WTC11 (cell line): ENCODE data around the gene KIAA2012. TPM values are rescaled to one million over a fixed set of nuclear protein-coding genes. Genes with fewer than 3 reads are reported as not detected.

ENCODE experiments used
- ATAC-seq: fragments of 200-7000 bp; cut with Tn5 transposase; 2 replicates; pipeline ENCODE4 v1.10.0; 2021; ENCODE audit warnings: mild to moderate bottlenecking, moderate library complexity
- CTCF ChIA-PET: fragments of 300-600 bp; sonication (Branson Sonifier 250); formaldehyde crosslinking; loops from one replicate; lab custom pipeline; 2021; ENCODE audit warnings: antibody characterized with exemption; lab: Charles Lee
- POLR2A ChIA-PET: fragments of 350-600 bp; sonication (Branson Sonifier 250); formaldehyde crosslinking; loops from one replicate; lab custom pipeline; 2021; ENCODE audit warnings: antibody characterized with exemption; lab: Charles Lee
- DNase-seq: peaks from one replicate; pipeline ENCODE4 v3.0.0; 2021; ENCODE audit warnings: low spot score
- H3K27ac Mint-ChIP-seq: 2 replicates; pipeline ENCODE4 v1.8.0; 2021; ENCODE audit warnings: mixed read lengths
- H3K27me3 Mint-ChIP-seq: 2 replicates; pipeline ENCODE4 v1.8.0; 2021; ENCODE audit warnings: low read depth, mild to moderate bottlenecking, moderate library complexity, mixed read lengths
- H3K36me3 Mint-ChIP-seq: 2 replicates; pipeline ENCODE4 v1.8.0; 2021; ENCODE audit warnings: mixed read lengths
- H3K4me1 Mint-ChIP-seq: 2 replicates; pipeline ENCODE4 v1.8.0; 2022; ENCODE audit warnings: mixed read lengths
- H3K4me3 Mint-ChIP-seq: 2 replicates; pipeline ENCODE4 v1.8.0; 2021; ENCODE audit warnings: mild to moderate bottlenecking, moderate library complexity, mixed read lengths
- H3K9me3 Mint-ChIP-seq: 2 replicates; pipeline ENCODE4 v1.8.0; 2021; ENCODE audit warnings: mixed read lengths
- AFF4 ChIP-seq: sonication (generic); formaldehyde crosslinking; IDR thresholded peaks from 2 replicates; pipeline ENCODE4 v1.8.1; 2023; ENCODE audit warnings: mild to moderate bottlenecking, missing genetic modification reagents, borderline replicate concordance
- CBFB ChIP-seq: sonication (generic); formaldehyde crosslinking; IDR thresholded peaks from 2 replicates; pipeline ENCODE4 v1.8.1; 2022; ENCODE audit warnings: mild to moderate bottlenecking, low read depth, missing genetic modification reagents
- CREB1 ChIP-seq: sonication (generic); formaldehyde crosslinking; IDR thresholded peaks from 2 replicates; pipeline ENCODE4 v1.8.0; 2023; ENCODE audit warnings: mild to moderate bottlenecking, missing genetic modification reagents
- CTCF ChIP-seq: fragments of 200-600 bp; IDR thresholded peaks from 2 replicates; pipeline ENCODE4 v1.8.0; 2022; ENCODE audit warnings: antibody characterized with exemption
- JAZF1 ChIP-seq: fragments of 250-450 bp; sonication (Bioruptor Pico); IDR thresholded peaks from 2 replicates; pipeline ENCODE4 v1.9.0; 2021; ENCODE audit warnings: moderate library complexity, mild to moderate bottlenecking, inconsistent platforms
- NFATC4 ChIP-seq: fragments of 250-450 bp; sonication (Bioruptor Pico); IDR thresholded peaks from 2 replicates; pipeline ENCODE4 v1.9.0; 2021; ENCODE audit warnings: mild to moderate bottlenecking
- ZNF416 ChIP-seq: fragments of 250-450 bp; sonication (Bioruptor Pico); IDR thresholded peaks from 2 replicates; pipeline ENCODE4 v1.9.0; 2021; ENCODE audit warnings: mild to moderate bottlenecking, inconsistent platforms
- ZNF423 ChIP-seq: fragments of 250-450 bp; sonication (Bioruptor Pico); IDR thresholded peaks from 2 replicates; pipeline ENCODE4 v2.1.2; 2022; ENCODE audit warnings: mild to moderate bottlenecking, moderate library complexity
- ZNF671 ChIP-seq: fragments of 250-450 bp; sonication (Bioruptor Pico); IDR thresholded peaks from 2 replicates; pipeline ENCODE4 v1.8.0; 2021; ENCODE audit warnings: mild to moderate bottlenecking
- total RNA-seq: library from RNA; stranded (reverse); gene quantifications from 3 replicates; pipeline ENCODE4 v1.2.3, GENCODE V29; 2021
- TF ChIP-seq, protein P1 (sequence below): sonication (generic); formaldehyde crosslinking; IDR thresholded peaks from 2 replicates; pipeline ENCODE4 v1.8.0; 2022; ENCODE audit warnings: mild to moderate bottlenecking, missing genetic modification reagents
- TF ChIP-seq, protein P2 (sequence below): fragments of 250-450 bp; sonication (Bioruptor Pico); IDR thresholded peaks from 2 replicates; pipeline ENCODE4 v1.9.0; 2021; ENCODE audit warnings: mild to moderate bottlenecking
- TF ChIP-seq, protein P3 (sequence below): sonication (generic); formaldehyde crosslinking; conservative IDR thresholded peaks from 2 replicates; pipeline ENCODE4 v1.8.1; 2023; ENCODE audit warnings: mild to moderate bottlenecking, low read depth, missing genetic modification reagents, moderate library complexity

Gene KIAA2012
- total RNA-seq, 1 experiment from 2014 or later = not detected

GRCh38 chr2:202161151-202161835 lies 88.2 kb downstream of the KIAA2012 start:
- ATAC-seq = no peak
- Mint-ChIP-seq H3K4me3 (no peak overlapping the region), H3K27ac (no peak overlapping the region), H3K36me3 (no peaks in the 10 kb centered on the region), H3K27me3 (no peaks in the 10 kb centered on the region), H3K4me1 (no peaks in the 10 kb centered on the region), H3K9me3 (0 out of 2 replicates have a peak, but pooled peaks cover under 1% of the 10 kb centered on the region)
- DNase-seq = no peak
- CTCF ChIA-PET = interaction anchor here (0.6 to 2.1 kb wide), 4 partner anchors 10 to 88 kb away, joined by 3 to 6 read pairs (median 4); partner anchors contain the start of gene KIAA2012
- TF ChIP-seq, protein P1, sequence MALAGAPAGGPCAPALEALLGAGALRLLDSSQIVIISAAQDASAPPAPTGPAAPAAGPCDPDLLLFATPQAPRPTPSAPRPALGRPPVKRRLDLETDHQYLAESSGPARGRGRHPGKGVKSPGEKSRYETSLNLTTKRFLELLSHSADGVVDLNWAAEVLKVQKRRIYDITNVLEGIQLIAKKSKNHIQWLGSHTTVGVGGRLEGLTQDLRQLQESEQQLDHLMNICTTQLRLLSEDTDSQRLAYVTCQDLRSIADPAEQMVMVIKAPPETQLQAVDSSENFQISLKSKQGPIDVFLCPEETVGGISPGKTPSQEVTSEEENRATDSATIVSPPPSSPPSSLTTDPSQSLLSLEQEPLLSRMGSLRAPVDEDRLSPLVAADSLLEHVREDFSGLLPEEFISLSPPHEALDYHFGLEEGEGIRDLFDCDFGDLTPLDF = no peak
- TF ChIP-seq JAZF1 (CRISPR knock-in tag) (no peak), ZNF416 (CRISPR knock-in tag) (no peak)
- TF ChIP-seq, protein P2, sequence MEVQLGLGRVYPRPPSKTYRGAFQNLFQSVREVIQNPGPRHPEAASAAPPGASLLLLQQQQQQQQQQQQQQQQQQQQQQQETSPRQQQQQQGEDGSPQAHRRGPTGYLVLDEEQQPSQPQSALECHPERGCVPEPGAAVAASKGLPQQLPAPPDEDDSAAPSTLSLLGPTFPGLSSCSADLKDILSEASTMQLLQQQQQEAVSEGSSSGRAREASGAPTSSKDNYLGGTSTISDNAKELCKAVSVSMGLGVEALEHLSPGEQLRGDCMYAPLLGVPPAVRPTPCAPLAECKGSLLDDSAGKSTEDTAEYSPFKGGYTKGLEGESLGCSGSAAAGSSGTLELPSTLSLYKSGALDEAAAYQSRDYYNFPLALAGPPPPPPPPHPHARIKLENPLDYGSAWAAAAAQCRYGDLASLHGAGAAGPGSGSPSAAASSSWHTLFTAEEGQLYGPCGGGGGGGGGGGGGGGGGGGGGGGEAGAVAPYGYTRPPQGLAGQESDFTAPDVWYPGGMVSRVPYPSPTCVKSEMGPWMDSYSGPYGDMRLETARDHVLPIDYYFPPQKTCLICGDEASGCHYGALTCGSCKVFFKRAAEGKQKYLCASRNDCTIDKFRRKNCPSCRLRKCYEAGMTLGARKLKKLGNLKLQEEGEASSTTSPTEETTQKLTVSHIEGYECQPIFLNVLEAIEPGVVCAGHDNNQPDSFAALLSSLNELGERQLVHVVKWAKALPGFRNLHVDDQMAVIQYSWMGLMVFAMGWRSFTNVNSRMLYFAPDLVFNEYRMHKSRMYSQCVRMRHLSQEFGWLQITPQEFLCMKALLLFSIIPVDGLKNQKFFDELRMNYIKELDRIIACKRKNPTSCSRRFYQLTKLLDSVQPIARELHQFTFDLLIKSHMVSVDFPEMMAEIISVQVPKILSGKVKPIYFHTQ (CRISPR knock-in tag) = no peak
- TF ChIP-seq, protein P3, sequence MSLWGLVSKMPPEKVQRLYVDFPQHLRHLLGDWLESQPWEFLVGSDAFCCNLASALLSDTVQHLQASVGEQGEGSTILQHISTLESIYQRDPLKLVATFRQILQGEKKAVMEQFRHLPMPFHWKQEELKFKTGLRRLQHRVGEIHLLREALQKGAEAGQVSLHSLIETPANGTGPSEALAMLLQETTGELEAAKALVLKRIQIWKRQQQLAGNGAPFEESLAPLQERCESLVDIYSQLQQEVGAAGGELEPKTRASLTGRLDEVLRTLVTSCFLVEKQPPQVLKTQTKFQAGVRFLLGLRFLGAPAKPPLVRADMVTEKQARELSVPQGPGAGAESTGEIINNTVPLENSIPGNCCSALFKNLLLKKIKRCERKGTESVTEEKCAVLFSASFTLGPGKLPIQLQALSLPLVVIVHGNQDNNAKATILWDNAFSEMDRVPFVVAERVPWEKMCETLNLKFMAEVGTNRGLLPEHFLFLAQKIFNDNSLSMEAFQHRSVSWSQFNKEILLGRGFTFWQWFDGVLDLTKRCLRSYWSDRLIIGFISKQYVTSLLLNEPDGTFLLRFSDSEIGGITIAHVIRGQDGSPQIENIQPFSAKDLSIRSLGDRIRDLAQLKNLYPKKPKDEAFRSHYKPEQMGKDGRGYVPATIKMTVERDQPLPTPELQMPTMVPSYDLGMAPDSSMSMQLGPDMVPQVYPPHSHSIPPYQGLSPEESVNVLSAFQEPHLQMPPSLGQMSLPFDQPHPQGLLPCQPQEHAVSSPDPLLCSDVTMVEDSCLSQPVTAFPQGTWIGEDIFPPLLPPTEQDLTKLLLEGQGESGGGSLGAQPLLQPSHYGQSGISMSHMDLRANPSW (CRISPR knock-in tag) = no peak
- POLR2A ChIA-PET = interaction anchor here (0.7 kb wide), 1 partner anchor 12 kb away, joined by 3 read pairs; no protein-coding TSS in a partner anchor

GRCh38 chr2:202164411-202164810 lies 91.4 kb downstream of the KIAA2012 start:
- no peak overlapping the region for H3K4me3 Mint-ChIP-seq
- no peak overlapping the region for H3K27ac Mint-ChIP-seq
- H3K9me3 Mint-ChIP-seq = no peaks in the 10 kb centered on the region
- no peaks in the 10 kb centered on the region for H3K27me3 Mint-ChIP-seq
- TF ChIP-seq CBFB (no peak), ZNF423 (CRISPR knock-in tag) (no peak), ZNF671 (CRISPR knock-in tag) (no peak), CREB1 (CRISPR knock-in tag) (no peak)
- TF ChIP-seq, all 79 proteins: peak for 0
- no peak for DNase-seq
- Mint-ChIP-seq H3K36me3 (no peaks in the 10 kb centered on the region), H3K4me1 (no peaks in the 10 kb centered on the region)
- ATAC-seq = no peak
- POLR2A ChIA-PET = no interaction called here
- CTCF ChIA-PET = interaction anchor here (1.1 to 1.5 kb wide), 2 partner anchors 11 to 15 kb away, joined by 3 read pairs; no protein-coding TSS in a partner anchor

DNA sequence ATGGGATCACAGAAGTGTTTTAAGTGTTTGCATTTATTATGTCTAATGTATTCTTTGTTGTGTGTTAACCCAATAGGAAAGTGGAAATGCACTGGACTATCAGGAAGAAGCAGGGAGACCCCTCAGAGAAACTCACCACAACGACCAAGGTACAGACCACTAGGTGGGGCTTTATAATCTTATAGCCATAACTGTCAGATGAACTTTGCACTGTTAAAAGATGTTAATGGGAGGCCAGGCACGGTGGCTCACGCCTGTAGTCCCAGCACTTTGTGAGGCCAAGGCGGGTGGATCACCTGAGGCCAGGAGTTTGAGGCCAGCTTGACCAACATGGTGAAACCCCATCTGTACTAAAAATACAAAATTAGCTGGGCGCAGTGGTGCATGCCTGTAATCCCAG lies 92.2 kb downstream of the KIAA2012 start:
- Mint-ChIP-seq H3K27me3 (peaks cover 8% of the 10 kb centered on the region), H3K4me1 (peaks cover 5% of the 10 kb centered on the region), H3K4me3 (no peak overlapping the region), H3K27ac (no peak overlapping the region), H3K36me3 (no peaks in the 10 kb centered on the region), H3K9me3 (no peaks in the 10 kb centered on the region)
- ATAC-seq = no peak
- TF ChIP-seq NFATC4 (CRISPR knock-in tag) = no peak
- TF ChIP-seq, protein P1 = no peak
- no peak for TF ChIP-seq AFF4 (CRISPR knock-in tag)
- TF ChIP-seq CTCF = no peak
- CTCF ChIA-PET = interaction anchor here (1.0 kb wide), 1 partner anchor 13 kb away, joined by 3 read pairs; no protein-coding TSS in a partner anchor
- no peak for DNase-seq
- POLR2A ChIA-PET = no interaction called here
